DND-41 (cell line): ENCODE measurements around the gene TRAPPC14.

ENCODE experiments used
- EZH2 ChIP-seq: IDR thresholded peaks from 3 replicates; pipeline ENCODE4 v1.6.1; 2012; ENCODE audit warnings: borderline replicate concordance, low read depth, mild to moderate bottlenecking, moderate library complexity, low read length, inconsistent platforms; ENCODE audit not compliant: severe bottlenecking
- TF ChIP-seq, protein P1 (sequence below): IDR thresholded peaks from 2 replicates; pipeline ENCODE4 v1.5.1; 2012; ENCODE audit warnings: borderline replicate concordance, low read length, moderate library complexity, mild to moderate bottlenecking; ENCODE audit not compliant: poor library complexity, severe bottlenecking; ENCODE audit errors: extremely low read depth

DNA sequence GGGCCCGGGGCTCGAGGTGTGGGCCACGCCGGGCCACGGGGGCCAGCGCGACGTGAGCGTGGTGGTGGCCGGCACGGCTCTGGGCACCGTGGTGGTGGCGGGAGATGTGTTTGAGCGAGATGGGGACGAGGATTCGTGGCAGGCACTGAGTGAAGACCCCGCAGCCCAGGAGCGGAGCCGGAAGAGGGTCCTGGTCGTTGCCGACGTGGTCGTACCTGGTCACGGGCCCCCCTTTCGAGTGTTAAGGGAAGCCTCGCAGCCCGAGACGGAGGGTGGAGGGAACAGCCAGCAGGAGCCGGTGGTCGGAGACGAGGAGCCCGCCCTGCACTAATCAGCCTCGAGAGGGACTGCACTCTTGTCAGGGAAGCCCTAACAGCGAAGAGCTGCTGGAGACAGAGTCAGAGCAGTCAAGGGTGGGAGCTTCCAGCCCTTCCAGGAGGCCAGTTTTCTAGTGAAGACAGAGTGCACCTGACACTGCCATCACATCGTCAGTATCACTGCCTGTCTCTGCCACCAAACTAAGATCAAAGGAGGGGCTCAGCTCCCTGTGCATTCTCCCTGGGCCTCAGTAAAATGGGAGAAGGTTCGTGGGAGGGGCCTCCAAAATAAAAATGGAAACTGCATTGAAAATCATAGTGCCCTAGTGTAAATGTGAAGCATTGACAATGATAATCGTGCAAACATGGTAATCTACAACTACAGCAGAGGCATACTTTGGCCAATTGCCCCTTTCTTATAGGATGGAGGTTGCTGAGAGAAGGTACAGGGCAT lies 30.5 kb downstream of the TRAPPC14 start:
- TF ChIP-seq, protein P1, sequence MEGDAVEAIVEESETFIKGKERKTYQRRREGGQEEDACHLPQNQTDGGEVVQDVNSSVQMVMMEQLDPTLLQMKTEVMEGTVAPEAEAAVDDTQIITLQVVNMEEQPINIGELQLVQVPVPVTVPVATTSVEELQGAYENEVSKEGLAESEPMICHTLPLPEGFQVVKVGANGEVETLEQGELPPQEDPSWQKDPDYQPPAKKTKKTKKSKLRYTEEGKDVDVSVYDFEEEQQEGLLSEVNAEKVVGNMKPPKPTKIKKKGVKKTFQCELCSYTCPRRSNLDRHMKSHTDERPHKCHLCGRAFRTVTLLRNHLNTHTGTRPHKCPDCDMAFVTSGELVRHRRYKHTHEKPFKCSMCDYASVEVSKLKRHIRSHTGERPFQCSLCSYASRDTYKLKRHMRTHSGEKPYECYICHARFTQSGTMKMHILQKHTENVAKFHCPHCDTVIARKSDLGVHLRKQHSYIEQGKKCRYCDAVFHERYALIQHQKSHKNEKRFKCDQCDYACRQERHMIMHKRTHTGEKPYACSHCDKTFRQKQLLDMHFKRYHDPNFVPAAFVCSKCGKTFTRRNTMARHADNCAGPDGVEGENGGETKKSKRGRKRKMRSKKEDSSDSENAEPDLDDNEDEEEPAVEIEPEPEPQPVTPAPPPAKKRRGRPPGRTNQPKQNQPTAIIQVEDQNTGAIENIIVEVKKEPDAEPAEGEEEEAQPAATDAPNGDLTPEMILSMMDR = no peak
- no peak for TF ChIP-seq EZH2
